ENCODE measurements around the gene TXNL4A. TPM values are rescaled to one million over a fixed set of nuclear protein-coding genes. Genes with fewer than 3 reads are reported as not detected.

TXNL4A gene
- total RNA-seq, 5 donors from 2014 or later (not counting 1 experiment from before 2014, with no cell fraction given) = 61.2 to 77.8 (median 72.7) TPM

DNA sequence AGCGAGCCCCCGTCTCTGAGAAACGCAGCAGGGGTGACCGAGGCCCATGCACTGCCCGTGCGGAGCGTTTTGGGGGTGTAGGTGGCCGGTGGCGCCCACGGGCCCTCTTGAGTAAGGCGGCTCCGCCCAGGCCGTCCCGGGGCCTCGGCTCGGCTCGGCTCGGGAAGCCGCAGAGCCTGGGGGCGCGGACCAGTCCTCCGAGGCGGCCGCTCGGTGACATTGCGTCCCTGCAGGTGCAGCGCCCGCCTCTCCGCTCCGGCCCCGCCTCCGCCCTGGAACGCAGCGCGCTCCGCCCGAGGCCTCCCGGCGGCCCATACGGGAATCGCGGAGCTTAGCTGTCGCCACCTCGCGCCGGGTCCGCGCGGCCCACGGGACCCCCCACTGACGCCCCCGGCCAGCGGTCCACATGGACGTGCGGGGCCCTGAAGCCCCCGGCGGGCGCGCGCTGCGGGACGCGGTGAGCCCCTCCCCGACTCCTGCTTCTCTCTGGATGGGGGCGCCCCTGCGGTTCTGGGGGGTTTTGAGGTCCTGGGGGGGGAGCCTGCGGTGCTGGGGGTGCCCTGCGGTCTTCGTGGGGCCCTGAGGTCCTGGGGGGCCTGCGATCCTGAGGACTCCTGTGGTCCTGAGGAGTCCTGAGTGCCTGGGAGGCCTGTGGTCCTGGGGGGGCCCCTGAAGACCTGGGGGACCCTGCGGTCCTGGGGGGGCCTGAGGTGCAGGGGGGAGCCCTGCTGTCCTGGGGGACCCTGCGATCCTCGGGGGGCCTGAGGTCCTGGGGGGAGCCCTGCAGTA, 23.8 kb downstream of the TXNL4A start, which contains the start of gene HSBP1L1:
Gene HSBP1L1 (plus strand): TSS at position 314 of the 789 bp plus-strand sequence. CDS start 93 bp downstream, at position 407.
- Mint-ChIP-seq H3K36me3 (no peaks in the 10 kb centered on the region), H3K4me1 (peaks cover 34 to 44% (median 40%) of the 10 kb centered on the region in 3 donors), H3K9me3 (no peaks in the 10 kb centered on the region), H3K27ac (peak within 1 kb of the TSS; percentile 90 to 91), H3K27me3 (no peaks in the 10 kb centered on the region), H3K4me3 (peak within 1 kb of the TSS; percentile 83 to 84 (median 83))
- Histone ChIP-seq H3K4me3 (ENCODE audit: control insufficient read depth in 1 of 2, extremely low read depth in 1 of 2, low read length in 1 of 2) (peak within 1 kb of the TSS; percentile 62 to 66), H3K36me3 (ENCODE audit: control insufficient read depth in 2 of 2, extremely low read depth in 1 of 2, insufficient read depth in 1 of 2, low read length in 1 of 2) (peaks cover 0 to 3% of the 10 kb centered on the region in 2 donors), H3K27ac (ENCODE audit: low read length) (peak within 1 kb of the TSS; percentile 62), H3K4me1 (ENCODE audit: control insufficient read depth in 1 of 2, extremely low read depth in 1 of 2, insufficient read depth in 2 of 2, low read length in 2 of 2) (peaks cover 13 to 50% of the 10 kb centered on the region in 2 experiments), H3K9me3 (no peaks in the 10 kb centered on the region), H3K27me3 (replicated peaks in 1 of 2; ENCODE audit: control insufficient read depth in 2 of 2, extremely low read depth in 1 of 2, insufficient read depth in 2 of 2, low read length in 1 of 2) (peaks cover 0 to 12% of the 10 kb centered on the region in 2 experiments)
- peak; percentile 83 to 92 (median 90) for ATAC-seq (replicated peaks in 1 of 4)
- WGBS (ENCODE audit: insufficient coverage) = 2% methylated on average over 46 of the region's 73 CpGs
- ChIA-PET CTCF (interaction anchor here in 1 of 2 donors (1.0 kb wide), 1 partner anchor 21 kb away, joined by 3 read pairs; no protein-coding TSS in a partner anchor), POLR2A (no interaction called here)
- peak in 34 of 35 experiments; percentile 35 to 79 (median 59) for DNase-seq

DNA sequence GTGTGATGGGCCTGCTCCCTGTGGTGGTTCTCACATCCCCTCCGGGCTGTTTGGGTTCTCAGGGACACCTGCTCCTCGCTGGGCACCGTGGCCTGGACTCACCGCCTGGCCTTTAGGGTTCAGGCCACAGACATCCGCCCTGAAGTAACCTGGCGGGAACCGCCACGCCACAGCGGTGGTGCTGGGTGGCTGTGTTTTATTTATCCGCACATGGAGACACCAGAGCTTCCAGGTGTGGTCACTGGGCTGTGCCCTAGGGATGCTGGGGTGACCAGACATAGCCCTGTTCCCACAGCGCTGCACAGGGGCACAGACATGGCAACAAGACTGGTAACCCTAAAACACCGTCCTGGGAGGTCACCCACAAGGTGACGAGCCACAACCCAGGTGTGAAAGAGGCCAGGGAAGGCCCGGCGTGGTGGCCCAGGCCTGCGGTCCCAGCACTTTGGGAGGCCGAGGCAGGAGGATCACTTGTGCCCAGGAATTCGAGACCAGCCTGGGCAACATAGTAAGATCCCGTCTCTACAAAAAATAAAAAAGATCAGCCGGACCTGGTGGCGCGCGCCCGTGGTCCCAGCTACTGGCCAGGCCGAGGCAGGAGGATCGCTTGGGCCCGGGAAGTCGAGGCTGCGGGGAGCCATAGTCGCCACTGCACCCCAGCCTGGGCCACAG, 24.6 kb downstream of the TXNL4A start:
- no peak for DNase-seq
- Mint-ChIP-seq H3K4me1 (peaks cover 32 to 42% (median 39%) of the 10 kb centered on the region in 3 donors), H3K27ac (peak overlapping the region; percentile 44 to 85), H3K36me3 (no peaks in the 10 kb centered on the region), H3K4me3 (peak overlapping the region; percentile 59 to 83 (median 65)), H3K27me3 (no peaks in the 10 kb centered on the region), H3K9me3 (no peaks in the 10 kb centered on the region)
- H3K27me3 ChIP-seq (replicated peaks in 1 of 2; ENCODE audit: control insufficient read depth in 2 of 2, extremely low read depth in 1 of 2, insufficient read depth in 2 of 2, low read length in 1 of 2) = peaks cover 0 to 12% of the 10 kb centered on the region in 2 experiments
- no peaks in the 10 kb centered on the region for H3K9me3 ChIP-seq
- H3K27ac ChIP-seq (ENCODE audit: low read length) = peak overlapping the region; percentile 49
- peak overlapping the region; percentile 35 to 66 for H3K4me3 ChIP-seq (ENCODE audit: control insufficient read depth in 1 of 2, extremely low read depth in 1 of 2, low read length in 1 of 2)
- peaks cover 13 to 50% of the 10 kb centered on the region in 2 experiments for H3K4me1 ChIP-seq (ENCODE audit: control insufficient read depth in 1 of 2, extremely low read depth in 1 of 2, insufficient read depth in 2 of 2, low read length in 2 of 2)
- peaks cover 0 to 3% of the 10 kb centered on the region in 2 donors for H3K36me3 ChIP-seq (ENCODE audit: control insufficient read depth in 2 of 2, extremely low read depth in 1 of 2, insufficient read depth in 1 of 2, low read length in 1 of 2)
- 77% methylated on average over 29 of the region's 30 CpGs for WGBS (ENCODE audit: insufficient coverage)
- no peak for ATAC-seq (replicated peaks in 1 of 4)
- ChIA-PET POLR2A (interaction anchor here in 1 of 2 donors (0.6 kb wide), 1 partner anchor 211 kb away, joined by 3 read pairs; no protein-coding TSS in a partner anchor), CTCF (interaction anchor here in 1 of 2 donors (1.0 kb wide), 2 partner anchors 19 to 21 kb away, joined by 3 read pairs; no protein-coding TSS in a partner anchor)

DNA sequence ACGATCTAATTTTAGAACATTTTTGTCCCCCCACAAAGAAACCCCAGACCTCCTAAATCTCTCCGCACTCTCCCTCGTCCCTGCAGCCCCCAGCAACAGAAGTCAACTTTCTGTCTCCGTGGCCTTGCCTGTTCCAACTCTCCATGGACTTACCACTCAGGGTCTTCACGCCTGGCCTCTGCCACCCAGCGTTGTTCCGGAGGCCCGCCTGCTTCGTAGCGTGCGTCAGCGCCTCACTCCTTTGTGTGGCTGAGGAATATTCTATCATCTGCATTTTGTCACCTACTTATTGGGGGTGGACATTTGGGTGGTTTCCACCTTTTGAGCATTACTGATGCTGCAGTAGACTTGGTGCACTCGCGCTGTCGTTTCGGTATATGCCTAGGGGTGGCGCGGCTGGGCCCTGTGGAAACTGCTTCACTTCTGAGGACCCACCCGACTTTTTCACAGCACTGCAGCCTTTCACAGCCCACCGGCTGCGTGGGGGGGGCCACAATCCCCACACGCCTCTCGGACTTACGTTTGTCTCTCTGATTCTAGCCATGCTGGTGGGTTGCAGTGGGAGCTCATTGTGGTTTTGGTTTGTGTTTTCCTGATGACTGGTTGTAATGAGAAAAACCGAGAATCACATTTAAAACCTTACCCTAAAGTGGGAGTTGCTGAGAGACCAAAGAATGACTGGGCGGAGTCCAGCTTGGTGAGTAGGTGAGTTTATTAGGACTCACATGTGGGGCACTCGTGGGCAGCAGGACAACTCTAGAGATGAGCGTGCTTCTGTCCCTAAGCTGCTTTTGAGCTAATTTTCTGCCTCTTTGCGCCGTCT, 25.3 kb downstream of the TXNL4A start:
- Histone ChIP-seq H3K27me3 (replicated peaks in 1 of 2; ENCODE audit: control insufficient read depth in 2 of 2, extremely low read depth in 1 of 2, insufficient read depth in 2 of 2, low read length in 1 of 2) (peaks cover 0 to 12% of the 10 kb centered on the region in 2 experiments), H3K4me3 (ENCODE audit: control insufficient read depth in 1 of 2, extremely low read depth in 1 of 2, low read length in 1 of 2) (peak overlapping the region in 1 of 2 donors; percentile 21), H3K27ac (ENCODE audit: low read length) (peak overlapping the region; percentile 47), H3K36me3 (ENCODE audit: control insufficient read depth in 2 of 2, extremely low read depth in 1 of 2, insufficient read depth in 1 of 2, low read length in 1 of 2) (peaks cover 0 to 2% of the 10 kb centered on the region in 2 donors), H3K9me3 (no peaks in the 10 kb centered on the region), H3K4me1 (ENCODE audit: control insufficient read depth in 1 of 2, extremely low read depth in 1 of 2, insufficient read depth in 2 of 2, low read length in 2 of 2) (peaks cover 13 to 50% of the 10 kb centered on the region in 2 experiments)
- ChIA-PET CTCF (interaction anchor here (0.6 to 1.0 kb wide), 2 partner anchors 20 to 148 kb away, joined by 3 to 5 read pairs; no protein-coding TSS in a partner anchor), POLR2A (interaction anchor here in 1 of 2 donors (0.6 kb wide), 1 partner anchor 211 kb away, joined by 3 read pairs; no protein-coding TSS in a partner anchor)
- DNase-seq (peak in 24 of 35 experiments; percentile 19 to 74 (median 46)), ATAC-seq (replicated peaks in 1 of 4) (peak in 1 of 4 experiments; percentile 36)
- WGBS (ENCODE audit: insufficient coverage) = 51% methylated on average over 14 of the region's 30 CpGs
- H3K27me3 Mint-ChIP-seq = no peaks in the 10 kb centered on the region
- H3K36me3 Mint-ChIP-seq = no peaks in the 10 kb centered on the region
- H3K9me3 Mint-ChIP-seq = no peaks in the 10 kb centered on the region
- H3K27ac Mint-ChIP-seq = peak overlapping the region; percentile 48 to 85
- peaks cover 32 to 42% (median 39%) of the 10 kb centered on the region in 3 donors for H3K4me1 Mint-ChIP-seq
- H3K4me3 Mint-ChIP-seq = peak overlapping the region; percentile 59 to 83 (median 77)

DNA sequence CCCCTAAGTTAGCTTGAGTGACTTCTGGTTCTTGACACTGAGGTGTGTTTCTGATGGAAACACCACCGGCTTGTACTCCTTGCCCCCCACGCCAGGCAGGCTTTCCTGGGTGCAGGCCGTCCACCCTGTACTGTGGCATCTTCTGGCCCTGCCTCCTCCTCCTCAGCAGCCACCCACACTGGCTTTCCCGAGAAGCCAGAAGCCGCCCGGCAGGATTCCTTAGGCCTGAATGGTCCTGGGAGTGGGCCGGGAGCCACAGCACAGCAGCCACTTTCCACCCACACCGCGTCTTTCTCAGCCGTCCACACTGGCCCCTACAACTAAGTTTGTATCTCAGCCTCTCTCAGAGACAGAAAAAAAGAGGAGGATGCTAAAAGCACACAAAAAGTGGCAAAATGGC, 26.1 kb downstream of the TXNL4A start:
- CTCF ChIA-PET = interaction anchor here in 1 of 2 donors (0.6 kb wide), 1 partner anchor 149 kb away, joined by 5 read pairs; no protein-coding TSS in a partner anchor

DNA sequence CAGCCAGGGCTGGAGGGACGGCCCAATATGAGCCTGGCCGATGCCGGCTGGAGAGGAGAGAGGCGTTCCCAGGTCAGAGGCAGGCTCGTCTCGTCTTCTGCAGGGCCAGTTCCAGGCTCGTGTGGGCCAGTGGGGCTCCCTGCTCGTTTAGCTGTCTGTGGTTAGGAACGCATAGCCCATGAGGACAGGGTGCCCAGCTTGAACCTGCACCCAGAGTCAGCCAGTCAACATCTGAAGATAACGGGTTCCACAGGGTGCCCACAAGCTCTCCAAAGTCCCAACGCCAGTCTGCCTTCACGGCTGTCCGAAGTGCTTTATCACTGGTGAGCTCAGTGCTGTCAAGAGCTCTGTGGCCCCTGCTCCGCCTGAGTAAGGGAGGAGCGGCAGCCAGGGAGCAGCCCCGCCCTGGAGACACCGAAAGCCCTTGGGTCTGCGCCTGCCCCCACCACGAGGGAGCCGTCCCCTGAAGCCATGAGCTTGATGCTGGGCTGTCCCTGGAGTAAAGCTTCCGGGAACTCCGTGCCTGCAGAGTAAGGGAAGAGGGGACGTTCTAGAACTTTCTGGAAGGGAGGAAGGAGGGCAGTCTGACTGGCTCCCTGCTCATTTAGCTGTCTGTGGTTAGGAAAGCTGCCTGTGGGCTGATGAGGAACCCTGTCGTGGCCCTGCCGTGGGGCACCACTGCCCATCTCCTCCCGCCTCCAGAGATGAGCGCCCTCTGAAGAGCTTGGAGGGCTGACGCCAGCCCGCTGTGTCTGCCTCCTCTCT, 26.7 kb downstream of the TXNL4A start:
- ChIA-PET CTCF (interaction anchor here in 1 of 2 donors (0.5 kb wide), 1 partner anchor 144 kb away, joined by 6 read pairs; no protein-coding TSS in a partner anchor), POLR2A (no interaction called here)
- no peaks in the 10 kb centered on the region for H3K27me3 Mint-ChIP-seq
- Histone ChIP-seq H3K36me3 (ENCODE audit: control insufficient read depth in 2 of 2, extremely low read depth in 1 of 2, insufficient read depth in 1 of 2, low read length in 1 of 2) (no peaks in the 10 kb centered on the region), H3K27ac (ENCODE audit: low read length) (no peak overlapping the region), H3K27me3 (replicated peaks in 1 of 2; ENCODE audit: control insufficient read depth in 2 of 2, extremely low read depth in 1 of 2, insufficient read depth in 2 of 2, low read length in 1 of 2) (peaks cover 0 to 12% of the 10 kb centered on the region in 2 experiments), H3K4me3 (ENCODE audit: control insufficient read depth in 1 of 2, extremely low read depth in 1 of 2, low read length in 1 of 2) (no peak overlapping the region), H3K4me1 (ENCODE audit: control insufficient read depth in 1 of 2, extremely low read depth in 1 of 2, insufficient read depth in 2 of 2, low read length in 2 of 2) (peaks cover 13 to 50% of the 10 kb centered on the region in 2 experiments), H3K9me3 (no peaks in the 10 kb centered on the region)
- DNase-seq = no peak
- H3K9me3 Mint-ChIP-seq = no peaks in the 10 kb centered on the region
- H3K36me3 Mint-ChIP-seq = no peaks in the 10 kb centered on the region
- peaks cover 27 to 40% (median 39%) of the 10 kb centered on the region in 3 donors for H3K4me1 Mint-ChIP-seq
- no peak overlapping the region for H3K27ac Mint-ChIP-seq
- H3K4me3 Mint-ChIP-seq = no peak overlapping the region
- 87% methylated on average over 27 of the region's 29 CpGs for WGBS (ENCODE audit: insufficient coverage)
- ATAC-seq (replicated peaks in 1 of 4) = no peak

More for the DNA sequence above, 26.1 kb downstream of the TXNL4A start:
- Mint-ChIP-seq H3K27ac (no peak overlapping the region), H3K27me3 (no peaks in the 10 kb centered on the region), H3K4me3 (no peak overlapping the region), H3K9me3 (no peaks in the 10 kb centered on the region), H3K36me3 (no peaks in the 10 kb centered on the region), H3K4me1 (peaks cover 30 to 42% (median 39%) of the 10 kb centered on the region in 3 donors)
- peaks cover 0 to 12% of the 10 kb centered on the region in 2 experiments for H3K27me3 ChIP-seq (replicated peaks in 1 of 2; ENCODE audit: control insufficient read depth in 2 of 2, extremely low read depth in 1 of 2, insufficient read depth in 2 of 2, low read length in 1 of 2)
- POLR2A ChIA-PET = no interaction called here
- WGBS (ENCODE audit: insufficient coverage) = 80% methylated on average over 1 of the region's 10 CpGs
- peaks cover 13 to 50% of the 10 kb centered on the region in 2 experiments for H3K4me1 ChIP-seq (ENCODE audit: control insufficient read depth in 1 of 2, extremely low read depth in 1 of 2, insufficient read depth in 2 of 2, low read length in 2 of 2)
- H3K4me3 ChIP-seq (ENCODE audit: control insufficient read depth in 1 of 2, extremely low read depth in 1 of 2, low read length in 1 of 2) = no peak overlapping the region
- no peak for ATAC-seq (replicated peaks in 1 of 4)
- H3K27ac ChIP-seq (ENCODE audit: low read length) = peak overlapping the region; percentile 47
- H3K36me3 ChIP-seq (ENCODE audit: control insufficient read depth in 2 of 2, extremely low read depth in 1 of 2, insufficient read depth in 1 of 2, low read length in 1 of 2) = no peaks in the 10 kb centered on the region
- H3K9me3 ChIP-seq = no peaks in the 10 kb centered on the region
- no peak for DNase-seq
